Kidney epithelial cell (primary cell): ENCODE data around the gene ATP6V1E1. TPM values are rescaled to one million over a fixed set of nuclear protein-coding genes. Genes with fewer than 3 reads are reported as not detected.
"Not testable (repeated sequence)": the region's sequence is repeated elsewhere in the genome, so short reads cannot be mapped to it uniquely, and the experiment has no call there.

ENCODE experiments used
- DNase-seq: peaks from one replicate; pipeline ENCODE4 v3.0.0-alpha.2; 2010; ENCODE audit warnings: low read depth
- H3K27me3 ChIP-seq: 2 replicates; pipeline ENCODE4 v1.6.0; 2011; ENCODE audit warnings: low read length; ENCODE audit not compliant: control insufficient read depth, insufficient read depth
- H3K36me3 ChIP-seq: 2 replicates; pipeline ENCODE4 v1.5.1; 2011; ENCODE audit warnings: low read length; ENCODE audit not compliant: control insufficient read depth, insufficient read depth
- H3K4me3 ChIP-seq: 2 replicates; pipeline ENCODE4 v1.5.1; 2011; ENCODE audit warnings: low read depth, mild to moderate bottlenecking, control low read depth, low read length
- CTCF ChIP-seq: IDR thresholded peaks from 2 replicates; pipeline ENCODE4 v1.5.1; 2011; ENCODE audit warnings: mild to moderate bottlenecking, moderate library complexity, low read length, control low read depth, inconsistent platforms; ENCODE audit not compliant: insufficient read depth, poor library complexity, severe bottlenecking
- total RNA-seq: library from RNA; depleted of rRNA; stranded (reverse); fragments of >200 nt; gene quantifications from 2 replicates; pipeline ENCODE4 v1.2.3, GENCODE V29; 2015

Gene ATP6V1E1
- total RNA-seq, 1 donor from 2014 or later: 172 TPM

- peak overlapping the region; percentile 83 for H3K4me3 ChIP-seq
- no peak for DNase-seq
These were observed 9.1 kb upstream of the ATP6V1E1 start for GRCh38 chr22:17637490-17638181.

GRCh38 chr22:17636850-17637249, 8.3 kb upstream of the ATP6V1E1 start:
- not testable (repeated sequence) for H3K36me3 ChIP-seq, H3K27me3 ChIP-seq, H3K4me3 ChIP-seq, DNase-seq

More at GRCh38 chr22:17637490-17638181, 9.1 kb upstream of the ATP6V1E1 start:
- Histone ChIP-seq H3K36me3 (no peaks in the 10 kb centered on the region), H3K27me3 (no peaks in the 10 kb centered on the region)
- TF ChIP-seq CTCF: no peak

GRCh38 chr22:17634696-17635095, 6.1 kb upstream of the ATP6V1E1 start:
- Histone ChIP-seq H3K27me3 (no peaks in the 10 kb centered on the region), H3K36me3 (no peaks in the 10 kb centered on the region), H3K4me3 (no peak overlapping the region)
- no peak for TF ChIP-seq CTCF
- no peak for DNase-seq

- Histone ChIP-seq H3K36me3 (no peaks in the 10 kb centered on the region), H3K27me3 (no peaks in the 10 kb centered on the region), H3K4me3 (no peak overlapping the region)
- DNase-seq: no peak
- no peak for TF ChIP-seq CTCF
These were observed 5.4 kb upstream of the ATP6V1E1 start for GRCh38 chr22:17633998-17634323.

GRCh38 chr22:17633217-17633997, 4.9 kb upstream of the ATP6V1E1 start:
- no peaks in the 10 kb centered on the region for H3K27me3 ChIP-seq
- TF ChIP-seq CTCF: no peak
- peak; percentile 79 for DNase-seq
- no peaks in the 10 kb centered on the region for H3K36me3 ChIP-seq
- no peak overlapping the region for H3K4me3 ChIP-seq

- DNase-seq: no peak
- H3K27me3 ChIP-seq: no peaks in the 10 kb centered on the region
- no peak overlapping the region for H3K4me3 ChIP-seq
- TF ChIP-seq CTCF: no peak
- no peaks in the 10 kb centered on the region for H3K36me3 ChIP-seq
These were observed 2.6 kb upstream of the ATP6V1E1 start for GRCh38 chr22:17631076-17631565.
